HCT116 (cell line): ENCODE measurements around the gene SLC25A17. TPM values are rescaled to one million over a fixed set of nuclear protein-coding genes. Genes with fewer than 3 reads are reported as not detected.

Experiments
- ATAC-seq: fragments of 200-7000 bp; cut with Tn5 transposase; 2 replicates; pipeline ENCODE4 v1.9.1; 2020; ENCODE audit warnings: mild to moderate bottlenecking, moderate library complexity
- BruUV-seq: library from RNA; stranded (reverse); fragments of 400-500 nt; replicated peaks from 2 replicates; lab custom pipeline; 2021; lab: Mats Ljungman, UMichigan
- CTCF ChIA-PET: fragments of 300-600 bp; sonication (Branson Sonifier 250); formaldehyde crosslinking; loops from one replicate; lab custom pipeline; 2021; ENCODE audit warnings: antibody characterized with exemption; lab: Charles Lee
- POLR2A ChIA-PET: fragments of 300-600, 350-600 bp; sonication (Branson Sonifier 250); formaldehyde crosslinking; loops from one replicate; lab custom pipeline; 2021; ENCODE audit warnings: antibody characterized with exemption; lab: Charles Lee
- RAD21 ChIA-PET, 2 experiments: fragments of 300-600 bp; sonication (Branson Sonifier 250); formaldehyde crosslinking; loops; one replicate each; lab custom pipeline; 2023; ENCODE audit warnings: low total read pairs in 2 of 2; ENCODE audit not compliant: uncharacterized antibody in 2 of 2, unreplicated experiment in 2 of 2, low non-redundant PET in 1 of 2; lab: Charles Lee
- DNase-seq: peaks from one replicate; pipeline ENCODE4 v3.0.0-alpha.2; 2010; ENCODE audit warnings: low read depth, low spot score
- H2AFZ ChIP-seq: fragments of 200-600 bp; shearing (Covaris generic), sonication (generic); 2 replicates; pipeline ENCODE4 v1.6.1; 2017; ENCODE audit warnings: low read depth, mixed run types, mixed read lengths, antibody characterized with exemption, low read length; ENCODE audit not compliant: poor library complexity, severe bottlenecking
- H3K27ac ChIP-seq: 2 replicates; pipeline ENCODE4 v1.5.1; 2012; ENCODE audit warnings: low read depth, low read length
- H3K27me3 ChIP-seq: fragments of 200-600 bp; sonication (generic); 2 replicates; pipeline ENCODE4 v1.6.1; 2016; ENCODE audit warnings: mixed run types, low read length, mixed read lengths; ENCODE audit not compliant: insufficient read depth
- H3K36me3 ChIP-seq, 2 experiments: fragments of 200-500 bp in 1 of 2; fragments of 200-600 bp in 1 of 2; sonication (Bioruptor generic) in 1 of 2; sonication (generic) in 1 of 2; 2 replicates each; pipeline versions ENCODE4 v1.5.1 to v1.6.1; 2014 to 2016; ENCODE audit warnings: low read length in 2 of 2, inconsistent platforms in 1 of 2, mixed read lengths in 1 of 2, mixed run types in 1 of 2; ENCODE audit not compliant: insufficient read depth in 2 of 2, control insufficient read depth in 1 of 2
- H3K4me1 ChIP-seq, 2 experiments: fragments of 200-600 bp in 1 of 2; sonication (generic) in 1 of 2; 2 replicates each; pipeline versions ENCODE4 v1.5.1 to v1.6.1; 2012 to 2017; ENCODE audit warnings: low read length in 2 of 2, inconsistent platforms in 1 of 2, mild to moderate bottlenecking in 1 of 2, mixed read lengths in 1 of 2, mixed run types in 1 of 2, moderate library complexity in 1 of 2; ENCODE audit not compliant: insufficient read depth in 2 of 2, control insufficient read depth in 1 of 2
- H3K4me2 ChIP-seq: fragments of 200-600 bp; sonication (generic); 2 replicates; pipeline ENCODE4 v1.6.1; 2017; ENCODE audit warnings: mixed run types, low read length, mixed read lengths
- H3K4me3 ChIP-seq, 2 experiments: fragments of 200-600 bp in 1 of 2; sonication (generic) in 1 of 2; replicated peaks in 1 of 2; 2 replicates each; pipeline ENCODE4 v1.5.1; 2011 to 2016; ENCODE audit warnings: low read length in 2 of 2, control low read depth in 1 of 2, low read depth in 1 of 2, mild to moderate bottlenecking in 1 of 2, mixed read lengths in 1 of 2, mixed run types in 1 of 2
- H3K79me2 ChIP-seq: fragments of 200-600 bp; sonication (generic); 2 replicates; pipeline ENCODE4 v1.6.1; 2017; ENCODE audit warnings: mild to moderate bottlenecking, mixed run types, low read length, moderate library complexity, mixed read lengths; ENCODE audit not compliant: insufficient read depth
- H3K9ac ChIP-seq: fragments of 200-600 bp; sonication (generic); 2 replicates; pipeline ENCODE4 v1.6.1; 2016; ENCODE audit warnings: low read length, mixed read lengths
- H3K9me2 ChIP-seq: fragments of 200-600 bp; sonication (generic), shearing (Covaris generic); 2 replicates; pipeline ENCODE4 v1.6.1; 2017; ENCODE audit warnings: mixed run types, mild to moderate bottlenecking, moderate library complexity; ENCODE audit not compliant: insufficient read depth
- H3K9me3 ChIP-seq, 2 experiments: fragments of 200-500 bp in 1 of 2; fragments of 200-600 bp in 1 of 2; sonication (Bioruptor generic) in 1 of 2; sonication (generic) in 1 of 2; 2 replicates each; pipeline ENCODE4 v1.6.1; 2014 to 2017; ENCODE audit warnings: low read length in 2 of 2, mixed read lengths in 2 of 2, inconsistent platforms in 1 of 2, low read depth in 1 of 2, mild to moderate bottlenecking in 1 of 2, mixed run types in 1 of 2, moderate library complexity in 1 of 2; ENCODE audit not compliant: control insufficient read depth in 1 of 2, insufficient read depth in 1 of 2
- H4K20me1 ChIP-seq: fragments of 200-600 bp; sonication (generic), shearing (Covaris generic); 2 replicates; pipeline ENCODE4 v1.6.1; 2017; ENCODE audit warnings: mixed run types, mild to moderate bottlenecking, moderate library complexity; ENCODE audit not compliant: insufficient read depth
- EGR1 ChIP-seq: IDR thresholded peaks from 2 replicates; pipeline ENCODE4 v1.6.1; 2012; ENCODE audit warnings: low read depth
- EZH2 ChIP-seq: fragments of 200-600 bp; sonication (generic); IDR thresholded peaks from 2 replicates; pipeline ENCODE4 v1.6.1; 2017; ENCODE audit warnings: antibody characterized with exemption, mixed run types
- EZH2phosphoT487 ChIP-seq: fragments of 200-600 bp; IDR thresholded peaks from 2 replicates; pipeline ENCODE4 v1.6.1; 2018; ENCODE audit warnings: antibody characterized with exemption, borderline replicate concordance
- FOSL1 ChIP-seq: IDR thresholded peaks from 2 replicates; pipeline ENCODE4 v1.6.1; 2012; ENCODE audit warnings: low read depth
- JUND ChIP-seq: IDR thresholded peaks from 2 replicates; pipeline ENCODE4 v1.6.1; 2012
- POLR2A ChIP-seq: IDR thresholded peaks from 2 replicates; pipeline ENCODE4 v1.7.0; 2011; ENCODE audit warnings: borderline replicate concordance; ENCODE audit not compliant: insufficient read depth, insufficient read length; ENCODE audit errors: extremely low read depth
- POLR2AphosphoS5 ChIP-seq: IDR thresholded peaks from 2 replicates; pipeline ENCODE4 v1.6.1; 2011; ENCODE audit warnings: mild to moderate bottlenecking, low read depth, low read length, moderate library complexity
- REST ChIP-seq: IDR thresholded peaks from 2 replicates; pipeline ENCODE4 v1.6.1; 2012; ENCODE audit warnings: low read depth
- SP1 ChIP-seq: IDR thresholded peaks from 2 replicates; pipeline ENCODE4 v1.6.1; 2012; ENCODE audit warnings: low read depth
- ZFX ChIP-seq: fragments of 450-650 bp; IDR thresholded peaks from 2 replicates; pipeline ENCODE4 v1.6.1; 2017
- intact Hi-C: fragments of 100-400 bp; cut with micrococcal nuclease; formaldehyde crosslinking; loops from 2 replicates; pipeline ENCODE4 v1.10.0; 2022
- total RNA-seq: library from RNA; stranded (reverse); gene quantifications from one replicate; pipeline ENCODE4 v1.2.1, GENCODE V29; 2021; ENCODE audit not compliant: unreplicated experiment
- TF ChIP-seq, protein P1 (sequence below): IDR thresholded peaks from 2 replicates; pipeline ENCODE4 v1.6.1; 2012
- TF ChIP-seq, protein P2 (sequence below): IDR thresholded peaks from 2 replicates; pipeline ENCODE4 v1.6.1; 2012

SLC25A17 gene
- total RNA-seq, 1 experiment from 2014 or later = 16.6 TPM

- Histone ChIP-seq H3K4me3 (no peak overlapping the region), H3K4me2 (no peak overlapping the region), H3K36me3 (no peaks in the 10 kb centered on the region), H3K4me1 (no peaks in the 10 kb centered on the region), H3K27me3 (no peaks in the 10 kb centered on the region), H3K9ac (no peak overlapping the region), H3K79me2 (no peaks in the 10 kb centered on the region), H2AFZ (no peak overlapping the region), H3K9me2 (no peaks in the 10 kb centered on the region), H3K9me3 (no peaks in the 10 kb centered on the region), H3K27ac (no peak overlapping the region), H4K20me1 (no peaks in the 10 kb centered on the region)
- ChIA-PET POLR2A (no interaction called here), RAD21 (no interaction called here), CTCF (no interaction called here)
- DNase-seq = no peak
- no peak for TF ChIP-seq EGR1
- TF ChIP-seq, protein P1, sequence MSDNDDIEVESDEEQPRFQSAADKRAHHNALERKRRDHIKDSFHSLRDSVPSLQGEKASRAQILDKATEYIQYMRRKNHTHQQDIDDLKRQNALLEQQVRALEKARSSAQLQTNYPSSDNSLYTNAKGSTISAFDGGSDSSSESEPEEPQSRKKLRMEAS = no peak
- no peak for TF ChIP-seq POLR2AphosphoS5
- TF ChIP-seq EZH2phosphoT487 = no peak
- TF ChIP-seq, protein P2, sequence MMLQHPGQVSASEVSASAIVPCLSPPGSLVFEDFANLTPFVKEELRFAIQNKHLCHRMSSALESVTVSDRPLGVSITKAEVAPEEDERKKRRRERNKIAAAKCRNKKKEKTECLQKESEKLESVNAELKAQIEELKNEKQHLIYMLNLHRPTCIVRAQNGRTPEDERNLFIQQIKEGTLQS = no peak
- TF ChIP-seq POLR2A = no peak
- no peak for TF ChIP-seq FOSL1
- TF ChIP-seq SP1 = no peak
- BruUV-seq = no TSS peak
- no peak for ATAC-seq
- intact Hi-C loops = no loop called here
Measured at GRCh38 chr22:40739721-40740120, 79.4 kb downstream of the SLC25A17 start.

DNA sequence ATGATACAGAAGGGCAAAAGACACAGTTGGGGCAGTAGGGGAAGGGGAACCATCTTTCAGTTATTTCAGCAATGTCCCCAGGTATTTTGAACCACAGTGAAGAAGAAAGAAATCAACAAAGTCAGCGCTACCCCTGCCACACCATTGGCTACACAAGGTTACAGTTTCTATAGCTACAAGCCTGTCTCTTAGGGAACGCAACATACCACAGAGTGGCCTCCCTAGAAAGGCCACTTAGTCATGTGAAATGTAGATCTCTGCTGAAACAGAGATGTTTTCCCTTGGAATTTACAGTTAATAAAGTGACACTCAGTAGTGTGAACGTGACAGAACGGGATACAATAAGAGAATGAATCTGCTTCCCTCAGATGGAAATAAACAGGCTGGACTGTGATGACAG, 85.2 kb downstream of the SLC25A17 start:
- no peaks in the 10 kb centered on the region for H3K9me2 ChIP-seq
- peaks cover 12 to 17% of the 10 kb centered on the region in 2 experiments for H3K4me1 ChIP-seq
- no peaks in the 10 kb centered on the region for H3K27me3 ChIP-seq
- no peaks in the 10 kb centered on the region for H3K36me3 ChIP-seq
- TF ChIP-seq REST (no peak), EZH2 (no peak), JUND (no peak), POLR2AphosphoS5 (no peak), ZFX (no peak), FOSL1 (no peak)
- TF ChIP-seq, protein P1 = no peak
- H3K9me3 ChIP-seq = no peaks in the 10 kb centered on the region
- H3K4me3 ChIP-seq = no peak overlapping the region
- H3K79me2 ChIP-seq = no peaks in the 10 kb centered on the region
- DNase-seq = no peak
- intact Hi-C loops = no loop called here
- ChIA-PET RAD21 (no interaction called here), POLR2A (no interaction called here), CTCF (no interaction called here)
- no peak overlapping the region for H3K9ac ChIP-seq
- ATAC-seq = no peak
- H4K20me1 ChIP-seq = no peaks in the 10 kb centered on the region
- no TSS peak for BruUV-seq
- H3K4me2 ChIP-seq = no peak overlapping the region
- H2AFZ ChIP-seq = no peak overlapping the region
- H3K27ac ChIP-seq = no peak overlapping the region
